Stimulated activated CD4-positive, alpha-beta T cell treated with anti-CD3 and anti-CD28 coated beads, TNF-alpha, amount 100 ng/mL, for 1 hour (primary cell): ENCODE results near the gene CDH4.

Experiments
- DNase-seq, 3 donors: peaks; one replicate each; pipeline ENCODE4 v3.0.0-alpha.2; 2020; ENCODE audit warnings: low read depth in 3 of 3, low spot score in 1 of 3

CDH4 gene

DNA sequence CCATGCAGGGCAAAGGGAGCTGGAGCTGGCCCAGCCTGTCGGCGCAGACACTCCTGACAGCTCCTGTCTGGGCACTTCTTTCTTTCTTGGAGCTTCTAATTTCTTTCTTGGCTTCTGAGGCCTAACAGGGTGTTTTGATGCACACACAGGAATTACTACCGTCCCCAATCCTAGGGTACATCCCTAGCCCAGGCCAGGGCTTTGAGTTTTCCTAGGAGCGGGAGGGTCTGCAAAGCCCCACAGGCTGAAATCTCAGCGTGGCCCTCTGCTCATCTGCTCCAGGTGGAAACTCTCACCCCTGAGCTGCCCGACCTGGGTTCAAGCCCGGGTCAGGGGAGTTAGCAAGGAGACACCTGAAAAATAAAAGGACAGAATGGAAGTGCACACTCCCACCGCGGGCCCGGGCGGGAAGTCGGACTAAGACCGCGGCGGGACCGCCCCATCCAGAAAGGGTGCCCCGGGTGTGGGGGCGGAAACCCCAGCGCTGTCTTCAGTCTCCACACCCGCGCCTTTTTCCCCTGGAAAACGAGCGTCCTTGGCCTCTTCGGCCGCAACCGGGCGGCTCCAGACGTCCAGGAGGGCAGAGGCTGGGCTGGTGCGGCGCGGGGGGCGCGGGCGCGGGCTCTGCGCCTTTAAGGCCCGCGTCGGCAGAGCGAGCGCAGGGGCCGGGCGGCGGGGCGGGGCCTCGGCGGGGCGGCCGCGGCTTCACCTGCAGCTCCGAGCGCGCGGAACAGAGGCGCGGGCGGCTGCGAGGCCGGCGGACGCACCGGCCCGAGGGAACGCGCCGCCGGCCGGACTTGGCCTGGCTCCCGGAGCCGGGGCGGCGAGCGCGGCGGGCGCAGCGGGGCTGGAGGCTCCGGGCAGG is at the start of gene CDH4:
Gene CDH4 (plus strand): TSS at position 733 of the 865 bp plus-strand sequence.
- DNase-seq: no peak

DNA sequence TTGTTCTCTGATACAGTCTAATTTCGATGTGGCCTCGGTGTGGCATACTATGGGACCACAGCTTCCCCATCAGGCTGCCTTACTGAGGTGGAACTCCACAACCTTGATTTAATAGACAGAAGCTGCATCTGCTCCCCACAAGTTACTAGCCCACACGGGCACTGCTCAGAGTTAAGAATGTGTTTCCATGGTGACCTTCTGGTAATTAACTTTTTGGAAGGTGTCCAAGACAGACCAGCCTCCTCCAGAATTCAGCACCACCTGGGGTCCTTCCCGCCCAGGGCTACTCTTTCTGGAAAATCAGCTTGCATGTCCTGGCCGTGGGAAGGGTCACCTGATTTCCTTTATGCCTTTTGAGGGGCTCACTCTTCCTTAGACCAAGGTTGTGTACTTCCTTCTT is 48.7 kb upstream of the CDH4 start:
- no peak for DNase-seq

DNA sequence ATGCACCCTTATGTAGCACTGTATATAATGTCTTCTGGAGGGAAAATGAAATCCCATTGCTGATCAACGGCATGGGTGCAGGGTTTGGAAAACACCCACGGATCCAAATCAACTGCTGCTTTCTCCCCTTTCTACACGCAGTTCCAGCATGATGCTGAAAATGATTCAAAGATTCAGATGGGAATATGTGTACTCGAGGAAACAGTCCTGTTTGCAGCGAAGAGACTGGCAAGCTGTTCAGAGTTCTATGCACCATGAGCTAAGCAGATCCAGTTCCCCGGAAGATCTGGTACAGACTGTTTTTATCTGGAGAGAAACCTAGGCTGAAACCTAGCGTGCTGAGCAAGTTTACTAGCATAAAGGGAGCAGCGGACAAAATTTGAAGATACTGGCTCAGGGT is 47.9 kb upstream of the CDH4 start:
- no peak for DNase-seq

GRCh38 chr20:61205769-61206168 is 46.3 kb upstream of the CDH4 start:
- no peak for DNase-seq

- no peak for DNase-seq
Measured at GRCh38 chr20:61210862-61211261, 41.2 kb upstream of the CDH4 start.

- DNase-seq: no peak
Measured at GRCh38 chr20:61217848-61218247, 34.2 kb upstream of the CDH4 start.

GRCh38 chr20:61219021-61219431 is 33.0 kb upstream of the CDH4 start:
- DNase-seq: no peak

DNA sequence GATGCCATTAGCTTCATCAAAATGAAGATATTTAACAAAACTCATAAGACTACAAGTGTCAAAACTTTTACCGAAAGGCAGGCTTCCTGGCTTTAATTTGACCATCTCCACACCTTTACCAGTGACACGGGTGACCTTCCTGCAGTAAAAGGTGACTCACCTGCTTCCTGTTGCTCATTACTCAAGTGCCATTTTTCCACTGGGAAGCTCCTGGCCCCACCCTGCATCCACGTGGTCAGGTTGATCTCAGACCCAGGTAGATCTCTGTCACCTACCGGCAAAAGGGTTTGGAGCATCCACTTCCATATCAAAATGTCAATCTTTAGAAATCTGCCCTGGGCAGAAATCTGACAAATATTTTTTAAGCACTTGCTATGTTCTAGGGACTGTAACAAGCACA is 31.9 kb upstream of the CDH4 start:
- no peak for DNase-seq

GRCh38 chr20:61220626-61221325 is 31.3 kb upstream of the CDH4 start:
- DNase-seq: no peak

GRCh38 chr20:61222699-61223098 is 29.4 kb upstream of the CDH4 start:
- DNase-seq: no peak

DNA sequence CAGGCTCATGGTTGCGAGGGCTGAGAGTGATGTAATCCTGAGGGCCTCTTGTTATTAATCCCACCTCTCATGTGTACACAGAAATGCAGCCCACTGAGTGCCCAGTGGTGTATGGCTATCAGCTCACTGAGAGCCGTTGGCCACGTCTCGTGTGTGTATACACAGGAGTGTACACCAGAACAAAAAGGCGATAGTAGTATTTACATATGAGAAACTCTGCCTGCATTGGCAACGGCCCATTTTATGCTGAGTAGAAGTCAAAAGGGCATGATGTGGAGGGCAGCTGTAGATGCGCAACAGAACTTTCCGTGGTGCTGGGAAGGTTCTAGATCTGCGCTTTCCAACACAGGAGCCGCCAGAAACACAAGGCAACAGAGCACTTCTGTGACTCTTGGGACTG is 28.9 kb upstream of the CDH4 start:
- DNase-seq: no peak

GRCh38 chr20:61230166-61230565 is 21.9 kb upstream of the CDH4 start:
- no peak for DNase-seq

DNA sequence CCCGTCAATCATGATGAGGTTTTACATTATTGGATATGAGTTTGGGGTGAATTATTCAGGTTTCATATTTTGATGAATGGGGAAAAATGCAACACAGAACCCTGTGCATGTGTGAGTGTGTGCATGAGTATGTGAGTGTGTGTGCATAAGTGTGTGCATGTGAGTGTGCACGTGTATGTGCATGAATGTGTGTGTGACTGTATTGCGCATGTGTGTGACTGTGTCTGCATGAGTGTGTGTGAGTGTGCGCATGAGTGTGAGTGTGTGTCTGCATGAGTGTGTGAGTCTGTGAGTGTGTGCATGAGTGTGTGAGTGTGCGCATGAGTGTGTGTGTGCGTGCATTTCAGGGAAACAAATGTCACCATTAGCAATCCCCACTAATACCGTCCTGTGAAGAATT is 18.5 kb upstream of the CDH4 start:
- DNase-seq: no peak

DNA sequence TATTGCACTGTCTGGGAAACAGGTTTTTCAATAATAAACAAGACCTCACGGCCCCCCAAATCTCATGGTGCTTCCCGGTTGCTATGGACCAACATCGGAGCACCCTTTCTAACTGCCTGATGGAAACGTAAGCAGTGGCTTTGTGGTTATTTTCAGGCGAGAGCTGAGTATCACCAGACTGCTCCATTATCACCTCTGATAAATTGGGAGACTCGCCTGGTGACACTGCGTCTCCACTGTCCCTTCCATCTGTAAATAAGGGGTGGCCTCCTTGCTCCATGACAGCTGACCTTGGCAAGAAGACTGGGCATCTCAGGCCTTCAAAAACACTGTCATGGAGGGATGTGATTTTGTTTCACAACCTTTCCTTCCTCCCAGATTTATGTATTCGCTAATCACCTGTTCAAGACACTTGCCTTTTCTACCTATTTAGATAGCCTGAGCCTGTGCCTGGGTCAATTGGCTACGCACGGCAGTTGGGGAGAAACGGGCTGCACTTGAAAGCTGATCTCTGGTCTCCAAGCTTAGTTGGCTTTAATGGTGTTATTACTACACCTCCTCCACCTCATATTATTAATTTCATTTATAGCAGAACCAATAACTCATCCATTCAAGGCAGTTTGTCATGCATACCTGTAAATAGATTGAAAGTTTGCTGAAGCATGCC is 17.7 kb upstream of the CDH4 start:
- no peak for DNase-seq

DNA sequence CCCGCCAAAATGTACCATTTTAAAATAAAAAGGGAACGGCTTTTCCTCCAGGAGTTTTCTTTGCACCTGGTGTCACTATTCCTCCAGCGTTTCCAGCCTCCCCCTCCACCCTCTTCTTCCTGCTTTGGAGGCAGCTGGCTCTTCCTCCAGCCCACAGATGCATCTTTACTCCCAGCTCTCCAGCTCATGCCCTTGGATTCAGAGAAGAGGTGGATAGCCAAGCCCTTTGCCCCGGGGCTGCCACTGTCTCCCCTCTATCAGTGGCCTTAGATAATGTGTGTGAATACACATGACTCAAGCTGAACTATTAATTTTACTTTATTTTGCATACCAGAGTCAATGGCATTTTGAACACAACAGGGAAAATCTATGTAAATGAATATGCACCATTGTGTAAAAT is 15.3 kb upstream of the CDH4 start:
- no peak for DNase-seq

- no peak for DNase-seq
Measured at GRCh38 chr20:61238813-61239212, 13.2 kb upstream of the CDH4 start.

- DNase-seq: no peak
Measured at GRCh38 chr20:61240814-61241213, 11.2 kb upstream of the CDH4 start.

GRCh38 chr20:61244213-61244612 is 7.8 kb upstream of the CDH4 start:
- DNase-seq: no peak

DNA sequence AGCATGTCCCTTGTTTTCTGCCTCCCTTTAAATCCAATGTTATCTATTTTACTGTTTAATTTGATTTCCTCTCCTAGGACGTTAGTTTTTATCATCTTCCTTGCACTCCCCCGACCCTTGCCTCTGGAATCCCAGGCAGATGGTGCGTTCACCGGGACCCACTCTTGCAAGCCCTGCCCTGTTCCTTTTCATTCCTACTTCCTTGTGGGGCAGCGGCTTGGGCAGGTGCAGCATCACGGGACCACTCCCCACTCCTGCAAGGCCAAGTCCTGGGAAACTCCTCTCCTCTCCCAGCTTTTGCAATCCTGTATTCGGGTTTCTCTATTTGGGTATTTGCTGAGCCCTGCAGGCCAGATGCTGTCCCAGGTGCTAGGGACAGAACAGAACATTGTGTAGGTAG is 5.8 kb upstream of the CDH4 start:
- no peak for DNase-seq

DNA sequence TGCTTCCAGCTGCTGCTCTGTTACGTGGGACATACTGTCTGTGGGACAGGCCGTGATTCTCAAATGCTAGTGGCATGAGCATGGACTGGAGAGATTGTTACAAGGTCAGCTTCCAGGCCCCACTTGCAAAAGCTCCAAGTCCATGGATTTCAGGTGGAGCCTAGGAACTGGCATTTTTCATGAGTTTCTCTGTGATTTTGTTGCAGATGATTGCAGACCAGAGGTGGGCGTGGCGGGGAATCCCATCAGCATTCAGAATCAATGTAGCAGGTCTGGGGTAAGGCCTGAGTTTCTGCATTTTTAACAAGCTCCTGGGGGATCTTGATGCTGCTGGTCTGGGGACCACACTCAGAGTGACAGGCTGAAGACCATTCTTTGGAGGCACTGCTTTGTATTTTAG is 2.4 kb upstream of the CDH4 start:
- DNase-seq: no peak

- no peak for DNase-seq
Measured at GRCh38 chr20:61252601-61253263, 671 bp downstream of the CDH4 start.

DNA sequence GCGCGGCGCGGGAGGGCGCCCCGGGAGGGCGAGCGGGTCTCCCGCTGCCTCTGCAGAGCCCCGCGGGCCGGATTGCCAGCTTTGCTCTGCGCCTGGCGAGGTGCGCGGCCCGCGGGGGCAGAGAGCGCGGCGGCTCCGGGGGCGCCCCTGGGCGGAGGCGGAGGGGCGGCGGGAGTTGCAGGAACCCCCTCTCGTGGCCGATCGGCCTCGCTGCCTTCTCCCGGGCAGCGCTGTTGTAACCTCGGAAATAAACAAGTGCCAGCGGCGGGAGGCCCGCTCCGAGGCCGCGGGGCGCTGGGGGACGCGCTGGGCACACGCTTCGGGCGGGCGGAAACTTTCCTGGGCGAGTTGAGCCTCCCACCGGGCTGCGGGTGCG is 1.2 kb downstream of the CDH4 start:
- DNase-seq: no peak
